Neural cell (in vitro differentiated cells): ENCODE results near the gene PDIA2. TPM values are rescaled to one million over a fixed set of nuclear protein-coding genes. Genes with fewer than 3 reads are reported as not detected.

ENCODE experiments used
- H2AFZ ChIP-seq: fragments of 200-600, 300-800 bp; sonication (generic), shearing (Covaris generic); 2 replicates; pipeline ENCODE4 v1.6.0; 2014; ENCODE audit warnings: low read depth, mild to moderate bottlenecking, antibody characterized with exemption, low read length, moderate library complexity
- H3F3A ChIP-seq: fragments of 200-600 bp; shearing (Covaris generic); 2 replicates; pipeline ENCODE4 v1.6.1; 2016; ENCODE audit warnings: mild to moderate bottlenecking, moderate library complexity, mixed read lengths, antibody characterized with exemption, low read length; ENCODE audit not compliant: insufficient read depth, poor library complexity, severe bottlenecking
- H3K27ac ChIP-seq: fragments of 200-600, 300-800 bp; sonication (generic), shearing (Covaris generic); 2 replicates; pipeline ENCODE4 v1.5.1; 2014; ENCODE audit warnings: mild to moderate bottlenecking, low read length, moderate library complexity
- H3K27me3 ChIP-seq: fragments of 300-800, 200-600 bp; sonication (generic), shearing (Covaris generic); 2 replicates; pipeline ENCODE4 v1.6.0; 2014; ENCODE audit warnings: mild to moderate bottlenecking, low read depth, low read length, moderate library complexity; ENCODE audit not compliant: insufficient read depth
- H3K36me3 ChIP-seq: fragments of 300-800, 200-600 bp; sonication (generic), shearing (Covaris generic); 2 replicates; pipeline ENCODE4 v1.5.1; 2014; ENCODE audit warnings: mild to moderate bottlenecking, antibody characterized with exemption, low read length, moderate library complexity; ENCODE audit not compliant: insufficient read depth
- H3K4me2 ChIP-seq: fragments of 300-800, 200-600 bp; sonication (generic), shearing (Covaris generic); 2 replicates; pipeline ENCODE4 v1.6.0; 2014; ENCODE audit warnings: mild to moderate bottlenecking, low read length
- H3K4me3 ChIP-seq: fragments of 300-800, 200-600 bp; sonication (generic), shearing (Covaris generic); 2 replicates; pipeline ENCODE4 v1.5.1; 2014; ENCODE audit warnings: mild to moderate bottlenecking, low read length, moderate library complexity
- H3K79me2 ChIP-seq: fragments of 200-600 bp; shearing (Covaris generic); replicated peaks from 2 replicates; pipeline ENCODE4 v1.6.0; 2014; ENCODE audit warnings: mild to moderate bottlenecking, low read length, moderate library complexity; ENCODE audit not compliant: insufficient read depth
- H3K9ac ChIP-seq: fragments of 300-800, 200-600 bp; sonication (generic), shearing (Covaris generic); 2 replicates; pipeline ENCODE4 v1.6.1; 2016; ENCODE audit warnings: mild to moderate bottlenecking, low read length, mixed read lengths
- H3K9me2 ChIP-seq: fragments of 200-600 bp; shearing (Covaris generic); 2 replicates; pipeline ENCODE4 v1.6.1; 2016; ENCODE audit warnings: mild to moderate bottlenecking, low read length, mixed read lengths; ENCODE audit not compliant: insufficient read depth
- H3K9me3 ChIP-seq: fragments of 200-600, 300-800 bp; sonication (generic), shearing (Covaris generic); 2 replicates; pipeline ENCODE4 v1.6.1; 2016; ENCODE audit warnings: mild to moderate bottlenecking, mixed run types, low read length, moderate library complexity, mixed read lengths
- H4K20me1 ChIP-seq: fragments of 200-600 bp; shearing (Covaris generic); 2 replicates; pipeline ENCODE4 v1.6.1; 2016; ENCODE audit warnings: mild to moderate bottlenecking, mixed run types; ENCODE audit not compliant: insufficient read depth
- CTCF ChIP-seq: fragments of 450-650 bp; IDR thresholded peaks from 2 replicates; pipeline ENCODE4 v1.5.1; 2014; ENCODE audit warnings: antibody characterized with exemption, mild to moderate bottlenecking, moderate library complexity; ENCODE audit not compliant: poor library complexity, severe bottlenecking
- EP300 ChIP-seq: fragments of 450-650 bp; conservative IDR thresholded peaks from 2 replicates; pipeline ENCODE4 v1.6.1; 2014; ENCODE audit warnings: antibody characterized with exemption, mild to moderate bottlenecking, moderate library complexity; ENCODE audit not compliant: poor library complexity, severe bottlenecking
- EZH2 ChIP-seq: fragments of 200-600, 300-800 bp; shearing (Covaris generic), sonication (generic); IDR thresholded peaks from 2 replicates; pipeline ENCODE4 v1.6.1; 2014; ENCODE audit warnings: antibody characterized with exemption, low read length, borderline replicate concordance, mild to moderate bottlenecking; ENCODE audit not compliant: insufficient read depth, poor library complexity, severe bottlenecking
- MXI1 ChIP-seq: fragments of 450-650 bp; conservative IDR thresholded peaks from 2 replicates; pipeline ENCODE4 v1.6.1; 2014; ENCODE audit warnings: antibody characterized with exemption, mild to moderate bottlenecking; ENCODE audit not compliant: poor library complexity, severe bottlenecking
- POLR2AphosphoS5 ChIP-seq: IDR thresholded peaks from 2 replicates; pipeline ENCODE4 v1.6.1; 2012
- RAD21 ChIP-seq: fragments of 450-650 bp; conservative IDR thresholded peaks from 2 replicates; pipeline ENCODE4 v1.6.1; 2014; ENCODE audit warnings: antibody characterized with exemption, mild to moderate bottlenecking, moderate library complexity
- REST ChIP-seq: IDR thresholded peaks from 2 replicates; pipeline ENCODE4 v1.6.1; 2012; ENCODE audit warnings: borderline replicate concordance
- SMC3 ChIP-seq: fragments of 450-650 bp; conservative IDR thresholded peaks from 2 replicates; pipeline ENCODE4 v1.6.1; 2014; ENCODE audit warnings: antibody characterized with exemption, mild to moderate bottlenecking, moderate library complexity; ENCODE audit not compliant: poor library complexity
- TAF1 ChIP-seq: IDR thresholded peaks from 2 replicates; pipeline ENCODE4 v1.6.1; 2012; ENCODE audit warnings: low read depth
- polyA plus RNA-seq: library from polyadenylated mRNA; depleted of rRNA; stranded (reverse); fragments of >200 nt; gene quantifications from 2 replicates; pipeline ENCODE4 v1.2.3, GENCODE V29; 2014

Gene PDIA2
- polyA plus RNA-seq, 1 donor from 2014 or later, result 109 TPM

GRCh38 chr16:317583-317982 is 34.6 kb downstream of the PDIA2 start:
- no peak overlapping the region for H3K4me3 ChIP-seq
- no peaks in the 10 kb centered on the region for H3K9me3 ChIP-seq
- TF ChIP-seq RAD21 (no peak), POLR2AphosphoS5 (no peak), SMC3 (no peak), MXI1 (no peak), CTCF (no peak), EZH2 (no peak), REST (no peak), EP300 (no peak), TAF1 (no peak)
- H3K9ac ChIP-seq, result no peak overlapping the region
- no peak overlapping the region for H3K4me2 ChIP-seq
- no peaks in the 10 kb centered on the region for H3K36me3 ChIP-seq
- no peaks in the 10 kb centered on the region for H3F3A ChIP-seq
- peaks cover 4% of the 10 kb centered on the region for H3K79me2 ChIP-seq
- no peak overlapping the region for H3K27ac ChIP-seq
- no peak overlapping the region for H2AFZ ChIP-seq
- no peaks in the 10 kb centered on the region for H3K27me3 ChIP-seq
- no peaks in the 10 kb centered on the region for H3K9me2 ChIP-seq
- no peaks in the 10 kb centered on the region for H4K20me1 ChIP-seq

GRCh38 chr16:318628-319027 is 35.7 kb downstream of the PDIA2 start:
- Histone ChIP-seq H3K4me3 (no peak overlapping the region), H3K9me2 (no peaks in the 10 kb centered on the region), H4K20me1 (no peaks in the 10 kb centered on the region), H3K27me3 (no peaks in the 10 kb centered on the region), H3K9me3 (no peaks in the 10 kb centered on the region), H3K79me2 (peaks cover 4% of the 10 kb centered on the region), H3K4me2 (no peak overlapping the region), H3K36me3 (no peaks in the 10 kb centered on the region), H3F3A (no peaks in the 10 kb centered on the region), H3K27ac (no peak overlapping the region), H2AFZ (no peak overlapping the region), H3K9ac (no peak overlapping the region)
- TF ChIP-seq SMC3 (no peak), TAF1 (no peak), EZH2 (no peak), REST (no peak), RAD21 (no peak), POLR2AphosphoS5 (no peak), MXI1 (no peak), CTCF (no peak), EP300 (no peak)
